ENCODE measurements around the gene SMG6.

The SMG6 gene

DNA sequence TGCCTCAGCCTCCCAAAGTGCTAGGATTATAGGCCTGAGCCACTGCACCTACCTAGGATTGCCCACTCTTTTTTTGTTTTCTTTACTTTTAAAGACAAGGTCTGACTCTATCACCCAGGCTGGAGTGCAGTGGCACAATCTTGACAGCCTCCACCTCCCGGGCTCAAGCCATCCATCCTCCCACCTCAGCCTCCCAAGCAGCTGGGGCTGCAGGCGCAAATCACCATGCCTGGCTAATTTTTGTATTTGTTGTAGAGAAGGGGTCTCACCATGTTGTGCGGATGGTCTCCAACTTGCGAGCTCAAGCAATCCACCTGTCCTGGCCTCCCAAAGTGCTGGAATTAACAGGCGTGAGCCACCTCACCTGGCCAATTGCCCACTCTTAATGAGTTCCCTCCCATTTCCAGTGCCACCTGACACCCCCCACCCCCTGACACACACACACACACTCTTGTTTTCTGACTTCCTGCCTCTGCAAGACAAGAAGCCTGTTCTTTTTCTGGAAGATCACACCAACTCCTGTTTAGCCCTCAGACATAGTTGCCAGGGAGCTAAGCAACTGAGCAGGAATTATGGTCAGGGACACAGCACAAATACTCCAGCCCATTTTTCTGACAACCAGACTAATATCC is 259.2 kb downstream of the SMG6 start:
- Histone ChIP-seq H3K27me3 (ENCODE audit: control insufficient read depth in 1 of 2, insufficient read depth in 2 of 2, low read length in 2 of 2) (no peaks in the 10 kb centered on the region), H3K9ac (ENCODE audit: low read depth in 1 of 2, low read length in 2 of 2) (no peak overlapping the region), H3K4me1 (ENCODE audit: control insufficient read depth in 1 of 2, insufficient read depth in 2 of 2, low read length in 2 of 2) (peaks cover 17 to 23% of the 10 kb centered on the region in 2 donors), H3K9me3 (ENCODE audit: control insufficient read depth in 1 of 2, low read length in 2 of 2) (no peaks in the 10 kb centered on the region), H3K27ac (ENCODE audit: low read depth, low read length) (no peak overlapping the region), H3K4me3 (ENCODE audit: low read depth in 1 of 2, low read length in 2 of 2) (no peak overlapping the region), H3K36me3 (ENCODE audit: control insufficient read depth in 1 of 2, insufficient read depth in 2 of 2, low read length in 2 of 2) (peaks cover 0 to 18% of the 10 kb centered on the region in 2 donors)

- Histone ChIP-seq H3K4me1 (ENCODE audit: control insufficient read depth in 1 of 2, insufficient read depth in 2 of 2, low read length in 2 of 2) (peaks cover 11 to 17% of the 10 kb centered on the region in 2 donors), H3K27ac (ENCODE audit: low read depth, low read length) (no peak overlapping the region), H3K27me3 (ENCODE audit: control insufficient read depth in 1 of 2, insufficient read depth in 2 of 2, low read length in 2 of 2) (no peaks in the 10 kb centered on the region), H3K9me3 (ENCODE audit: control insufficient read depth in 1 of 2, low read length in 2 of 2) (no peaks in the 10 kb centered on the region), H3K9ac (ENCODE audit: low read depth in 1 of 2, low read length in 2 of 2) (no peak overlapping the region), H3K36me3 (ENCODE audit: control insufficient read depth in 1 of 2, insufficient read depth in 2 of 2, low read length in 2 of 2) (peaks cover 0 to 18% of the 10 kb centered on the region in 2 donors), H3K4me3 (ENCODE audit: low read depth in 1 of 2, low read length in 2 of 2) (no peak overlapping the region)
Observed at GRCh38 chr17:2043785-2044184, 259.8 kb downstream of the SMG6 start.

GRCh38 chr17:2042933-2043332 is 260.7 kb downstream of the SMG6 start:
- H3K9ac ChIP-seq (ENCODE audit: low read depth in 1 of 2, low read length in 2 of 2) = peak overlapping the region; percentile 71 to 92
- H3K27me3 ChIP-seq (ENCODE audit: control insufficient read depth in 1 of 2, insufficient read depth in 2 of 2, low read length in 2 of 2) = no peaks in the 10 kb centered on the region
- H3K4me1 ChIP-seq (ENCODE audit: control insufficient read depth in 1 of 2, insufficient read depth in 2 of 2, low read length in 2 of 2) = peaks cover 9 to 17% of the 10 kb centered on the region in 2 donors
- H3K27ac ChIP-seq (ENCODE audit: low read depth, low read length) = no peak overlapping the region
- H3K36me3 ChIP-seq (ENCODE audit: control insufficient read depth in 1 of 2, insufficient read depth in 2 of 2, low read length in 2 of 2) = peaks cover 0 to 24% of the 10 kb centered on the region in 2 donors
- H3K4me3 ChIP-seq (ENCODE audit: low read depth in 1 of 2, low read length in 2 of 2) = peak overlapping the region; percentile 92 to 96
- H3K9me3 ChIP-seq (ENCODE audit: control insufficient read depth in 1 of 2, low read length in 2 of 2) = no peaks in the 10 kb centered on the region

DNA sequence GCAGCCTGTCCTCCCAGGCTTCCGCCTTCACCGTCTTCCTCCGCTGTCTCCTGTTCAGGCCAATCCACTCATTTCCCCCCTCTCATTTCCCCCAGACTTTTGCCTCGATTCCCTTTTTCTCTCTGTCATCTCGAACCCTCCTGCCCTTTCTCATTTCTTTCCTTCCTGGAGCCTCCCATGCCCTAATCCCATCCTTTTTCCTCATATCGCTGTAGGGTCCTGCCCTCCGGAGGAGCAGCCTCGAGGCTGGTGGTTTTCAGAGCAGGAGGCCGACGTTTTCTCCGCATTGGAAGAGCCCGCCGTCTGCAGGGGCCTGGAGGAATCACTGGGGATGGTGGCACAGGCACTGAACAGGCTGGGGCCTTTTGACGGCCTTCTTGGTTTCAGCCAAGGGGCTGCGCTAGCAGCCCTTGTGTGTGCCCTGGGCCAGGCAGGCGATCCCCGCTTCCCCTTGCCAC is 261.2 kb downstream of the SMG6 start:
- H3K9ac ChIP-seq (ENCODE audit: low read depth in 1 of 2, low read length in 2 of 2) = peak overlapping the region; percentile 71 to 92
- H3K9me3 ChIP-seq (ENCODE audit: control insufficient read depth in 1 of 2, low read length in 2 of 2) = no peaks in the 10 kb centered on the region
- peak overlapping the region; percentile 92 to 96 for H3K4me3 ChIP-seq (ENCODE audit: low read depth in 1 of 2, low read length in 2 of 2)
- peaks cover 9 to 17% of the 10 kb centered on the region in 2 donors for H3K4me1 ChIP-seq (ENCODE audit: control insufficient read depth in 1 of 2, insufficient read depth in 2 of 2, low read length in 2 of 2)
- H3K27me3 ChIP-seq (ENCODE audit: control insufficient read depth in 1 of 2, insufficient read depth in 2 of 2, low read length in 2 of 2) = no peaks in the 10 kb centered on the region
- H3K27ac ChIP-seq (ENCODE audit: low read depth, low read length) = peak overlapping the region; percentile 90
- peaks cover 2 to 29% of the 10 kb centered on the region in 2 donors for H3K36me3 ChIP-seq (ENCODE audit: control insufficient read depth in 1 of 2, insufficient read depth in 2 of 2, low read length in 2 of 2)

DNA sequence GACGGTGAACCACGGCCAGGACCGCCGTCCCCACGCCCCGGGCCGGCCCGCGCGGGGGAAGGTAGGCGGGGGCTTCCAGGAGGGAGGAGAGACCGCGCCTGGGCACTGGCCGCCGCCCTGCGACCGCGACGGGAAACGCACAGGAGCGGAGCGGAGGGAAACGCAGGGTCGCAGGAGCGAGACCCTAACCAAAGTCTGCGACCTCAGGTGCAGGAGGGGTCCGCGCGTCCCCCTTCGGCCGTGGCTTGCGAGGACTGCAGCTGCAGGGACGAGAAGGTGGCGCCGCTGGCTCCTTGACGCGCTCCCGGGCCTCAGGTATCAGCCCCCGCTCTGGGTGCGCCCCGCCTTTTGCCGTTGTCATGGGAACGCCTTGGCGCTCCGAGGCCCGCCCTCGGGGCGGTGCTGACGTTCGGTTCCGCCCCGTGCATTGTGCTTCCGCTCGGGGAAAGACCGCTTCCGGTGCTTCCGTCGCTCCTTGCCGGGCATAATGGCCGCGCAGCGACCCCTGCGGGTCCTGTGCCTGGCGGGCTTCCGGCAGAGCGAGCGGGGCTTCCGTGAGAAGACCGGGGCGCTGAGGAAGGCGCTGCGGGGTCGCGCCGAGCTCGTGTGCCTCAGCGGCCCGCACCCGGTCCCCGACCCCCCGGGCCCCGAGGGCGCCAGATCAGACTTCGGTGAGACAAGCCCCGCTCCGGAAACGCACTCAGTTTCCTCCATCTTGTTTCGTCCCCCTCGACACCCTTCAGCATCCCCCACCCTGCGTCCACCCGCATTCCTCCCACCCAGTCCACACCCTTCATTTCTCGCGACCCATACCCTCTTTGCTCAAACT is 261.8 kb downstream of the SMG6 start, which contains the start of gene OVCA2:
Gene OVCA2, plus strand, starts transcription at position 462 of the 829 bp plus-strand sequence. Its CDS starts 26 bp downstream, at position 488.
- H3K4me3 ChIP-seq (ENCODE audit: low read depth in 1 of 2, low read length in 2 of 2) = peak within 1 kb of the TSS; percentile 92 to 96
- H3K9me3 ChIP-seq (ENCODE audit: control insufficient read depth in 1 of 2, low read length in 2 of 2) = no peaks in the 10 kb centered on the region
- H3K27ac ChIP-seq (ENCODE audit: low read depth, low read length) = peak within 1 kb of the TSS; percentile 90
- peak within 1 kb of the TSS; percentile 71 to 92 for H3K9ac ChIP-seq (ENCODE audit: low read depth in 1 of 2, low read length in 2 of 2)
- peaks cover 6 to 35% of the 10 kb centered on the region in 2 donors for H3K36me3 ChIP-seq (ENCODE audit: control insufficient read depth in 1 of 2, insufficient read depth in 2 of 2, low read length in 2 of 2)
- H3K27me3 ChIP-seq (ENCODE audit: control insufficient read depth in 1 of 2, insufficient read depth in 2 of 2, low read length in 2 of 2) = no peaks in the 10 kb centered on the region
- peaks cover 9 to 17% of the 10 kb centered on the region in 2 donors for H3K4me1 ChIP-seq (ENCODE audit: control insufficient read depth in 1 of 2, insufficient read depth in 2 of 2, low read length in 2 of 2)

- Histone ChIP-seq H3K27me3 (ENCODE audit: control insufficient read depth in 1 of 2, insufficient read depth in 2 of 2, low read length in 2 of 2) (no peaks in the 10 kb centered on the region), H3K36me3 (ENCODE audit: control insufficient read depth in 1 of 2, insufficient read depth in 2 of 2, low read length in 2 of 2) (peaks cover 10 to 42% of the 10 kb centered on the region in 2 donors), H3K4me3 (ENCODE audit: low read depth in 1 of 2, low read length in 2 of 2) (peak overlapping the region; percentile 92 to 96), H3K27ac (ENCODE audit: low read depth, low read length) (peak overlapping the region; percentile 58), H3K9me3 (ENCODE audit: control insufficient read depth in 1 of 2, low read length in 2 of 2) (no peaks in the 10 kb centered on the region), H3K9ac (ENCODE audit: low read depth in 1 of 2, low read length in 2 of 2) (peak overlapping the region in 1 of 2 donors; percentile 92), H3K4me1 (ENCODE audit: control insufficient read depth in 1 of 2, insufficient read depth in 2 of 2, low read length in 2 of 2) (peaks cover 9 to 17% of the 10 kb centered on the region in 2 donors)
Observed at GRCh38 chr17:2040942-2041560, 262.5 kb downstream of the SMG6 start.

DNA sequence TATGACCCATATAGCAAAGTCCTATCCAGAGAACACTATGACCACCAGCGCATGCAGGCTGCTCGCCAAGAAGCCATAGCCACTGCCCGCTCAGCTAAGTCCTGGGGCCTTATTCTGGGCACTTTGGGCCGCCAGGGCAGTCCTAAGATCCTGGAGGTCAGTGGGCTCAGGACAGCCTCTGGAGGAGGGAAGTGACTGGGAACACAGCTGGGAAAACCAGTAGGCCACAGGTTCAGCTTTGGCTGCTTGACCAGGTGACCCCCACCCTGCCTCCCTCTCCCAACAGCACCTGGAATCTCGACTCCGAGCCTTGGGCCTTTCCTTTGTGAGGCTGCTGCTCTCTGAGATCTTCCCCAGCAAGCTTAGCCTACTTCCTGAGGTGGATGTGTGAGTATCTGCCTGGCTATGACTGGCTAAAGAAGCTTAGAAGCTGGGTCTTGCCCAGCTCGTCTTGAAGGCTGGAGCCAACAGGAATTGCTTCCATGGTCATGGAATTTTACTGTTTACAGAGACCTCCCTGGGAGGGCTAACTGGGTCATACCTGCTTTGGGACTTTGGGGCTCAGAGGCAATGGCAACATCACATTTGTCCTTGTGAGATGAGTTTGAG is 263.3 kb downstream of the SMG6 start:
- peaks cover 10 to 47% of the 10 kb centered on the region in 2 donors for H3K36me3 ChIP-seq (ENCODE audit: control insufficient read depth in 1 of 2, insufficient read depth in 2 of 2, low read length in 2 of 2)
- H3K27me3 ChIP-seq (ENCODE audit: control insufficient read depth in 1 of 2, insufficient read depth in 2 of 2, low read length in 2 of 2) = no peaks in the 10 kb centered on the region
- H3K4me1 ChIP-seq (ENCODE audit: control insufficient read depth in 1 of 2, insufficient read depth in 2 of 2, low read length in 2 of 2) = peaks cover 9 to 17% of the 10 kb centered on the region in 2 donors
- H3K9ac ChIP-seq (ENCODE audit: low read depth in 1 of 2, low read length in 2 of 2) = no peak overlapping the region
- no peaks in the 10 kb centered on the region for H3K9me3 ChIP-seq (ENCODE audit: control insufficient read depth in 1 of 2, low read length in 2 of 2)
- H3K4me3 ChIP-seq (ENCODE audit: low read depth in 1 of 2, low read length in 2 of 2) = no peak overlapping the region
- H3K27ac ChIP-seq (ENCODE audit: low read depth, low read length) = no peak overlapping the region

DNA sequence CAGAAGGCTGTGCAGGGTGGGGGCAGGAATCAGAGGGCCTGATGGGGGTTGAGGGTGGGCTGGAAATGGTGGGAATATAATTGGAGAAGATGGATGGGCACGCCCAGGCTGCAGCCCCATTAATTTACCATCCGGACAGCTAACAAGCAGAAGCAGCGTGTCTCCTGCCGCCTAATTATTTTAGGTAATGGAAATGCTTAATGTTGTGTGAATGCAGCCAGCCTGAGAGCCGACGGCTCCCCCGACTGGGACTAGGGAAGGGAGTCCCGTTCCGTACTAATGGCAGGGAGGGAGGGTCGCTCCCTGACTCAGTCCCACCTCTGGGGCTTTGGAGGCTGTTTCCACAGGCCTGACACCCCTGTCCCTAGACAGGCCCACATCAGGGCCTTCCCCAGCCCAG is 266.4 kb downstream of the SMG6 start:
- H3K9me3 ChIP-seq (ENCODE audit: control insufficient read depth in 1 of 2, low read length in 2 of 2) = no peaks in the 10 kb centered on the region
- H3K27ac ChIP-seq (ENCODE audit: low read depth, low read length) = no peak overlapping the region
- H3K4me3 ChIP-seq (ENCODE audit: low read depth in 1 of 2, low read length in 2 of 2) = no peak overlapping the region
- H3K9ac ChIP-seq (ENCODE audit: low read depth in 1 of 2, low read length in 2 of 2) = no peak overlapping the region
- peaks cover 0 to 5% of the 10 kb centered on the region in 2 donors for H3K4me1 ChIP-seq (ENCODE audit: control insufficient read depth in 1 of 2, insufficient read depth in 2 of 2, low read length in 2 of 2)
- H3K27me3 ChIP-seq (ENCODE audit: control insufficient read depth in 1 of 2, insufficient read depth in 2 of 2, low read length in 2 of 2) = no peaks in the 10 kb centered on the region
- H3K36me3 ChIP-seq (ENCODE audit: control insufficient read depth in 1 of 2, insufficient read depth in 2 of 2, low read length in 2 of 2) = peaks cover 10 to 33% of the 10 kb centered on the region in 2 donors

DNA sequence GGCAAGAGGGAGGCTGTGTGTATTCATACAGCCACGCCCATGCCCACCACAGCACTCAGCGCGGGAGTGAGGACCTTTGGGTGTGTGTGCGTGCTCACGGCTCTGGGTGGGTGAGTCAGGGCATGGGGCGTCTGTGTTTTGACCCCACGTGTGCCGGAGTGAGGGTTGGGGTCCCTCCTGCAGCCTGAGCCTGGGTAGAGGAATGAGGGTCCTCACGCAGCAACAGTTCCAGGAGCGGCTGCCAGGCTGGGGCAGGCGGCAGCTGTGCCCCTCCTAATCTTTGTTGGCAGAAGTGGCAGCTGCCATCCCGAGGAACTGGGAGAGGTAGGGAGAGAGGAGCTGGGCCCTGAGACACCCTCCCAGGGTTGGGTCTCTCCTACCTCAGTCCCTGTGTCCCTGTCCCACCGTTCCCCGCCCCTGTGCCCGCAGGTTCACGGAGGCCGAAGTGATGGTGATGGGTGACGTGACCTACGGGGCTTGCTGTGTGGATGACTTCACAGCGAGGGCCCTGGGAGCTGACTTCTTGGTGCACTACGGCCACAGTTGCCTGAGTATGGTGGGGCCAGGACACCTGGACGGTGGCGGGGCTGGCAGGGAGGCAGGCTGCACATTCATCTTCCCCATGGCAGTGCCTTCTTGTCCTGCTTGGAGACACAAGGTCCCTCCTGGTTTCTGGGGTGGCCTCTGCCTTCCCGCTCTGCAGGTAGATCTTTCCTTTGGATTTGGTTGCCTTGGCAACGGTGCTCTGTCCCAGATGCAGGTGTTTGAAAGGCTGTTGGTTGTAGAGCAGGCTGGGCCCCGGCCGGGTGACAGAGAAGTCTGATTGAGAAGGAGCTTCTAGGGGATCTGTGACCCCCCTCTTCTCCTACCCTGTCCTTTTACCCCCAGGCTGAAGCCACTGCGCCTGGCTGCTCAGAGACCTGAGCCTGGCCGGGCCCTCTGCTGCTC is 267.8 kb downstream of the SMG6 start:
- Histone ChIP-seq H3K4me3 (ENCODE audit: low read depth in 1 of 2, low read length in 2 of 2) (no peak overlapping the region), H3K4me1 (ENCODE audit: control insufficient read depth in 1 of 2, insufficient read depth in 2 of 2, low read length in 2 of 2) (peaks cover 3 to 5% of the 10 kb centered on the region in 2 donors), H3K36me3 (ENCODE audit: control insufficient read depth in 1 of 2, insufficient read depth in 2 of 2, low read length in 2 of 2) (peaks cover 10 to 33% of the 10 kb centered on the region in 2 donors), H3K9me3 (ENCODE audit: control insufficient read depth in 1 of 2, low read length in 2 of 2) (no peaks in the 10 kb centered on the region), H3K27ac (ENCODE audit: low read depth, low read length) (no peak overlapping the region), H3K27me3 (ENCODE audit: control insufficient read depth in 1 of 2, insufficient read depth in 2 of 2, low read length in 2 of 2) (no peaks in the 10 kb centered on the region), H3K9ac (ENCODE audit: low read depth in 1 of 2, low read length in 2 of 2) (no peak overlapping the region)
